ENCODE results near the gene NME4. TPM values are rescaled to one million over a fixed set of nuclear protein-coding genes. Genes with fewer than 3 reads are reported as not detected.
A peak's percentile ranks its signal among the peaks of the same experiment; 100 is the strongest.

The NME4 gene
- total RNA-seq, 1 donor from 2014 or later: 50.3 TPM

DNA sequence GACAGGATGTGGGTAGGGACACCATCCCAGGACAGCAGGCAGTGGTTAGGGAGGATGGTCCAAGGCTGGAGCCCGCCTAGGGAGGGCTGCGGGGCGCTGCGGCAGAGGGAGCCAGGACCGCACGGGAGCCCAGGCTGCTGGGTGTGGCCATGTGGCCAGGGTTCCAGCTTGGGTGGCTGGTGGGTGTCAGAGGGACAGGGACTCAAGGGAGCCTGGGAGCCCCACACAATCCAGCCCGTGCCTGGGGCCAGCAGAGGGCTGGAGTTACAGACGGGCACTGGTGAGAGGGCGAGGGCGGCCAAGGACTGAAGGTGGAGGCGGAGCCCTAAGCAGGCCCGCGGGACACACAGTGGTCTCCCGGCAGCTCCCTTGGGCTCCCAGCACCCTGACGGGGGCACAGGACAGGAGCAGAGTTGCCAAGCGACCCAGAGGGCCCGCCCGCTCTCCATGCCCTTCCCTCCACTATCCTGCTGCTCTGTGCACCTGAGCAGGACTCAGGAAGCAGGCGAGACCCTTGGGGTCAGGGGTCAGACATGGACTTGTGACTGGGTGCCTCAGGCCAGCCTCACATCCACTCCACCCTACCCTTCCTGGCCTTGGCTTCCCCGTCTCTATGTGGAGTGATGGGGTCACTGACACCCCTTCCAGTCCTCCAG is 33.8 kb upstream of the NME4 start:
- no peak for DNase-seq (ENCODE audit: low read depth)

DNA sequence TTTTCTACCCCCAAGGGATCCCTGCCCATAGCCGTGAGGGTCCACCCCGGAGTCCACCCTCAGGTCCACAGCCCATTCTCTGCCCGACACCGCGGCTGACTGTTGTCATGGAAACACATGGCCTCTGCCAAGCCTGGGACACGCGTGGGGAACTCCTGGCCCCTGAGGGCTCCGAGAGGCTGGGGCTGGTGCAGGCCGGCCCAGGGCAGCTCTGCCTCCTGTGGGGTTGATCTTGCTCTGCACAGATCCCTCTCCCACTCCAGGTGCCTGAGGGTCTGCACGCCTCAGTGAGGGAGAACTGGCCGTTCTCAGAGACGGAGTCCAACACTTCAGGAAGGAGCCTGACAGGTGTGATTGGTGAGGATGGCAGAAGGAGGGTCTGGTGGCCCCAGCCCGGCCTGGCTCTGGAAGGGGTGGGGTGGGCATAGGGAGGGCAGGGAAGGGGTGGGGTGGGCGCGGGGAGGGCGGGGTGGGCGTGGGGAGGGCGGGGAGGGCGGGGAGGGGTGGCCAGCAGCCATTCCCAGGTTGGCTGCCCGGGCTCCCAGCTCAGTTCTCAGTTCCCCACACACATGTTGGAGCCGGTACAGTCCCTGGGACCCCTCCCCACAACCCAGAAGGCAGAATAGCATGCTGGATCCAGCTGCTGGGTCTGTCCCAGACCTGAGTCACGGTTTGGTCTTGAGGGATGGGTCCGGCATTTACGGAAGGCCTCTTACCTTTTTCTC is 33.1 kb upstream of the NME4 start:
- no peak for DNase-seq (ENCODE audit: low read depth)

DNA sequence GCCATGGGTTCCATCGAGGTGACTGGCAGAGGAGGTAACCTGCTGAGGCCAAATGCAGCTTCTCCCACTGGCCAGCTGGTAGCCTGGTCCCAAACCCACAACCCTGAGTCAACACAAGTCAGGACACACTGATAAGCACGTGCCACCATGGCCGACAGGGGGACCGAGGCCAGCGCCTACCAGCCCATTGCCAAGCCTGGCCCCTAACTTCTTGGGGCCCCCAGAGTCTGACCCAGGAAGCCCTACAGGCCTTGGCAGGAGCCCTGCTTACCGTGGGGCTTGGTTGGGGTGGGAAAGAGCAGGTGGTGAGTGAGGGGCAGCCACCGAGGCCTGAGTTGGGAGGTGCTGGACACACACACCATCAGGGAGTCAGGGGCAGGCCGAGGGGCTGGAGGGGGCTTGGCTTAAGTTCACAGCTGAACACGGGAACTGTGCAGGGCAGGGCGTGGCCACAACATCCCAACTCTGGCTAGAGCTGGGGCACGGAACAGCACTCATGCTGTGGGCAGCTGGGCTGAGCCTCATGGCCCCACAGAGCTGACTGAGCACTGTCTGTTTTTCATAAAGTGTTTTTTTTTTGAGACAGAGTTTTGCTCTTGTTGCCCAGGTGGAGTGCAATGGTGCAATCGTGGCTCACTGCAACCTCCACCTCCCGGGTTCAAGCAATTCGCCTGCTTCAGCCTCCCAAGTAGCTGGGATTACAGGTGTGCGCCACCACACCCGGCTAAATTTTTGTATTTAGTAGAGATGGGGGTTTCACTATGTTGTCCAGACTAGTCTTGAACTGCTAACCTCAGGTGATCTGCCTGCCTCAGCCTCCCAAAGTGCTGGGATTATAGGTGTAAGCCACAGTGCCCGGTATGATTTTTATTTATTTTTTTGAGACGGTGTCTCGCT is 32.2 kb upstream of the NME4 start:
- no peak for DNase-seq (ENCODE audit: low read depth)

DNA sequence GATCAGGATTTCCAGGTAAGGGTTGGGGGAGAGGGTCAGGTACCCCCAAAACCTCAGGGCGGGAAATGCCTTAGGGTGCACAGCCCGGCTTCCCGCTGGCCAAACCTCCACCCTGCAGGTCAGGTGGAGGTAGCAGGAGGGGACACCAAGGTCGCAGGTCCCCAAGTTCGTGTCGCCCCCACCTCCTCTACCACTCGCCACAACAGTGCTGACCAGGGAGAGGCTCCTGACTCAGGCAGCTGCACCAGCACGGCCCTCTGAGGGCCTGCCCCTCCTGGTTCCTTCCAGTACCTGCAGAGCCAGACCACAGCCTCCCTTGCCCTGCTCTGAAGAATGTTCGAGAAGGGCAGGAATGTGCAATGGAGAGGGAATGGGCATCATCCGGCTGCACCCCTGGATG is 30.5 kb upstream of the NME4 start:
- no peak for DNase-seq (ENCODE audit: low read depth)

DNA sequence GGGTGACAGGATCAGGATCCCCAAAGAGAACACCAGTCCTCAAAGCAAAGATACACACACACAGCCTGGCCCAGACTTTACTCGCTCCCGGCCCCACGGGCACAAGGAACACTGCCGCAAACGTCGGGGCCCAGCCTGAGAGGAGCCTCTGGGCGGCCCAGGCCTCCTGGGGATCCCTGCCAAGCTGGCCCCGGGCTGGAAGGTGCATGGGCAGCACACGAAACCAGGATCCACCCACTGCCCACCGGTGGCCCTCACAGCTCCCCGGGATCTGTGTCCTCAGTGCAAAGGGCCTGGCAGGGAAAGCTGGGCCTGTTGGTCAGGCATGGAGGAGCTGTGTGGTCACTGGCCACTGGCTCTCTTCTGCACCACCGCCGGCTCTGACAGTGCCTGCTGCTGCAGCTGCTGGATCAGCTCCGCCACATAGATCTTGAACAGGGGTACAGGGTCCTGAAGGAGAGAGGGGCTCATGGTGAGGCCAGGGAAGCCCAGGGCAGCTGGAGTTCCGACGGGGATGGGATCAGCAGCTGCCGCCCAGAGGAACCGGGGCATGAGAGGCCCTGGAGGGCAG is 29.6 kb upstream of the NME4 start:
- no peak for DNase-seq (ENCODE audit: low read depth)

DNA sequence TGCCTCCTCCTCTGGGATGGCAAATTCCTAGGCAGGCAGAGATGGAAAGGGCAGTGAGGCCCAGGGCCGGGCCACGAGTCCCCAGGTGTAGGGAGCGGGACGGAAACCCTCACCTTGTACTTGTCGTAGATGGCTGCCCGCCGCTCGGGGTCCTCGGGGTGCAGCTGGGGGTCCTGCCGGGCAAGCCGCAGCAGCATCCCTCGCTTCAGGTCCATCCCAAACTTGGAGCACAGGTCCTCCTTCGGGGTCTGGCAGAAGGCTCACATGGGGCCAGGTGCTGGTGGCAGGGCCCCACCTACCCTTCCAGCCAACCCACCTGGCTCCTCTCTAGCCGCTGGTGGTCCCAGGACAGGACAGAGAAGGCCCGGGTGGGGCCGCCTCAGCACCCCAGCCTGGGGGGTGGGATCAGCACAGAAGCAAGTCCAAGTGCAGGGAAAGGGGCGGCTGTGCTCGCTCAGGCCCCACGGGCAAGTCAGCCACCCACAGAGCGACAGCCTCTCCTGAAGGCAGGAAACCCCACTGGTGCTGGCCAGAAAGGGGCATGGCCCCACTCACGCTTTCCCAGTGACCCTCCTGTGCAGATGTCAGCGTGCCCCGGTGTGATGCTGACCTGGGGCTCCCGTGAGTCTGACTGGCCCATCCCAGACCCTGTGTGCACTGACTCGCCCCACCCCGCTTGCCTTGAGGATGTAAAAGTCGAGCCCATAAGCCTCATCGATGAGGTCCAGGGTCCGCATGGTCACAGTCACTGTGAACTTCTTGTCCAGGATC is 28.4 kb upstream of the NME4 start:
- DNase-seq (ENCODE audit: low read depth): no peak

DNA sequence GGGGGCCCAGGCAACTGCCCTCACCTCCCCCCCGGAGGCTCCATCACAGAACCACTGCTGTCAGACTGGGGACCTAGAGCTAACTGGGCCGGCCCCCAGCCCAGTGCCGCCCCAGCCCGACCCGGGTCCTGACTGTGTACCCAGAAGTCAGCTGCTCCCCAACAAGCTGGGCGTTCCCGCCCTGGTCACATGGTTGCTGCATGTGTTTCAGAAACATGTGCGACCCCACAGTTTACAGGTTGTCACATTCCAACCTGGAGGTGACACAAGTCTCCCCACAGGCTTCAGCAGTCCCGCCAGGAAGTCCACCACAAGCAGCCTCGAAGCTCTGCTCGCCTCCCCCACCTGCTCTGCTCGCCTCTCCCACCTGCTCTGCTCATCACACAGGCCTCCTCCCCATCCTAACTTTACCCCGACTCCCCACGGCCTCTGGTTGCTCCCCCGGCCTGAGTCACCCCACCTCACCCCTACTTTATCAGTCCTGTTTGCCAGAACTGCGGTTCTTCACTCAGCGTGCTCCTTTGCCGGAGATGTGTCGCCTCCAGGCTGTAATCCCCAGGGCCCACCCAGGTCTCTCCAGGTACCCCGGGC is 27.6 kb upstream of the NME4 start:
- DNase-seq (ENCODE audit: low read depth): no peak

DNA sequence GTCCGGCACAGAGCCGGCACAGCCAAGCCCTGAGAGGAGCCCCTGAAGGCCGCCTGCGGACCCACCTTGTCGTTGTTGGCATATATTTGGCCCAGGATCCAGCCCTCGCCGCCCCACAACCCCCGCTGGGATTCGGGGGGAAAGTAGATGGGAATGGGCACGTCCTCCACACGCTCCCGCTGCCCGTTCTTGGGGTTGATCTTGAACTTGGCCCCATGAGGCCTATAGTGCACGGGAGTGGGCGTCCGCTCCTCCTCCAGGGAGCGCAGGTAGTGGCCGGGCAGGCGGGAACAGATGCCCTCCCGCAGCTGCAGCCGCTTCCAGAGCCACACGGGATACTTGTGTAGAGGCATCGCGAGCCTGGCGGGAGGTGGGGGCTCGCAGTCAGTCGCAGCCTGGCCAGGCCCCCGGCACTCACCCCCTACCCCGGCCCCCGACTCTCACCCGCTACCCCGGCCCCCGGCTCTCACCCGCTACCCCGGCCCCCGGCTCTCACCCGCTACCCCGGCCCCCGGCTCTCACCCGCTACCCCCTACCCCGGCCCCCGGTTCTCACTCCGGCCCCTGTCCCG is 27.0 kb upstream of the NME4 start:
- DNase-seq (ENCODE audit: low read depth): no peak

DNA sequence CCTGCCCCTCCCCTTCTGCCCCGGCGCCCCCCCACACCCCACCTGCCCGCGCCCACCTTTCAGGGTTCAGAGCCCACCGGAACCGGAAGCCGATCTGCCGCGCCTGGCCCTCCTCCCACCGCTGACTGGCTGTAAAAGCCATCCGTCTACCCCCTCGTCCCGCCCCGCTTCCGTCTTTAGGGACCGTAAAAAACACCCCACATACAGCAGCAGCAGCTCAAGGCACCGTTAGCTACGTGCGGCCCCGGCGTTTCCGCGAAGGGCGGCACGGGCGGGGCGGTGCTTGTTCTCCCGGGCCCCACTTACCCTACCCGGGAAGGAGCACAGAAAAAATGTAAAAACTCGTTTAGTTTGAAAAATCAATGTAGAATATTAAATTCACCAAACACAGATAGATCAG is 26.6 kb upstream of the NME4 start, which contains the start of gene MRPL28:
Gene MRPL28 (minus strand): TSS at position 96 of the 400 bp plus-strand sequence. CDS start 320 bp downstream, outside the sequence.
- DNase-seq (ENCODE audit: low read depth): peak; percentile 95

DNA sequence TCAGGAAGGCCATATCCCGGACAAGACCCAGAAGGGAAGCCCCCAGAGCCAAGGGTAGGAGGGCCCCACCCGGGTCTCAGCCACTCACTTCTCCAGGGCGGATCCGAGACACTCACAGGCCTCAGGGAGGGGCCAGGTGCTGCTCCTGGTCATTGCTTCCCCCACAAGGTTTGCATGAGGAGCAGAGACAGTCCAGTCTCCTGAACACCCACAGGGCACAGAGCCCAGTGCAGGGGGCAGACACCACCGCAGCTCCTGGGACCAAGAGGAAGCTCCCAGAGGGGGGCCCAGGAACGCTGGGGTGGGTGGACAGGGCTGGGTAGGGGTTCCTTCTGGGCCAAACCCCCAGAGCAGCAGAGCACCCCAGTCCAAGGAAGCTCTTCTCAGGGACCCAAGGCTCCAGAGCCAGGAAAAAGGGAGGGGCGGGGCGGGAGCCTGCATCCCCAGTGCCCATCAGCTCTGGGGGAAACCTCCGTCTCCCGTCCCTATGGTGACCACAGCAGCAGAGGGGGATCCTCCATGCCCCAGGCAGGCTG is 26.0 kb upstream of the NME4 start:
- no peak for DNase-seq (ENCODE audit: low read depth)

DNA sequence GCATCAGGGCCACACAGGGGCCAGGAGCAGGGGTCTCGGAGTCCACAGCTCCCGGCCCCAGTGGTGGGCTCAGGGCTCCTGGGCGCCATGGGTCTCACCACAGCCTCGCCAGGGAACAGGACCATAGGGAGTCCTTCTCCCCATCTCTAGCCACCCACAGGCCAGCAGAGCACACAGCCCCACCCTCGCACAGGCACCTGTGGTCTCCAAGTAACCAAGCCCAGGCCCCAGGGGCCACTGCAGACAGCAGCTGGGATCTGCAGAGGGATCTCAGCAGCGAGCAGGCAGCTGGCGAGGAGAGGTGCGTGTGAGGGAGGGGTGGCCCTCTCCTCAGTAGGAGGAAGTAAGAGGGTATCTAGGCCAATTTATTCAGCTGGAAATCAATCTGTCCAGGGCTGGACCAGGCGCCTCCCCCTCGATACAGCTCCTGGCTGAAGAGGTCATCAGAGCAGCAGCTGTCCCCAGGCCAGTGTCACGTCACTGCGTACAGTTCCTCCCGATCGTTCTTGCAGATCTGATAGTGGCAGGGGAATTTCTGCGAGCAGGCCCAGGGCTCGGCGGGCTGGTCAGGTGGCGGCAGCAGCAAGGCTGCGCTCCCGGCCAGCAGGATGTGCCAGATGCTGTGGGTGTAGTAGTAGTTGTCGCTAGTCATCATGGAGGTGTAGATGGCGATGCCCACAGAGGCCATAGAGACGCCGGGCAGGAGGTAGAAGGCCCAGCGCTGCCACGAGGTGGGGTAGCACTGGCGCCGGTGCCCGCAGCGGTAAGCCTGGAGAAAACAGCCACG is 25.3 kb upstream of the NME4 start:
- no peak for DNase-seq (ENCODE audit: low read depth)

DNA sequence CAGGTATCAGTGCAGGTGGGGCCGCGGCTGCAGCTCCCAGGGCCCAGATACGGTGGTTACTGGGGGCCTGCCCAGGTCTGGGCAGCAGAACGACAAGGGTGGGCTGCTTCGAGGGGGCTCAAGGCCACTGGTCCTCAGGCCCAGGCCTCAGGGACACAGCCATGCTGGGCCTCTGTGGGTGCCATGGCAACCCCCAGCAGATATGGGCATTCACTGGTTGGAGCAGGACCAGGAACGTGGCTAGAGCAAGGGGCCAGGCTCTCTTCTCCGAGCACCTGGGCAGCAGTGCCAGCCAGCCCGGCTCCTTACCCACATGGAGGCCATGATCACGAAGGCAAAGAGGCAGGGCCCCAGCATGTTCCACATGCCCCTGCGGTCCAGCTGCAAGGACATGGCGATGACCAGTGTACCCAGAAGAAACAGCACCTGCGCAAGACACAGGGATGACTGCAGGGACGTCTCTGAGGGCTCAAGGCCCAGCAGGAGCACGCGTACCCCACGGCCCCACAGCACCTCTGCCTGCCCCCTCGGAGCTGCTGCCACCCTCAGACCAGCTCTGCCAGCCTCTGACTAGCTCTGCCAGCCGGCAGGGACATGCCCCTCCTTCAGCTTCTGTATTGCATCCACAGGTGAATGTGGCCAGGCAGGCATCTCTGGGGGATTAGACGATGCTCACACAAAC is 24.6 kb upstream of the NME4 start:
- DNase-seq (ENCODE audit: low read depth): no peak

DNA sequence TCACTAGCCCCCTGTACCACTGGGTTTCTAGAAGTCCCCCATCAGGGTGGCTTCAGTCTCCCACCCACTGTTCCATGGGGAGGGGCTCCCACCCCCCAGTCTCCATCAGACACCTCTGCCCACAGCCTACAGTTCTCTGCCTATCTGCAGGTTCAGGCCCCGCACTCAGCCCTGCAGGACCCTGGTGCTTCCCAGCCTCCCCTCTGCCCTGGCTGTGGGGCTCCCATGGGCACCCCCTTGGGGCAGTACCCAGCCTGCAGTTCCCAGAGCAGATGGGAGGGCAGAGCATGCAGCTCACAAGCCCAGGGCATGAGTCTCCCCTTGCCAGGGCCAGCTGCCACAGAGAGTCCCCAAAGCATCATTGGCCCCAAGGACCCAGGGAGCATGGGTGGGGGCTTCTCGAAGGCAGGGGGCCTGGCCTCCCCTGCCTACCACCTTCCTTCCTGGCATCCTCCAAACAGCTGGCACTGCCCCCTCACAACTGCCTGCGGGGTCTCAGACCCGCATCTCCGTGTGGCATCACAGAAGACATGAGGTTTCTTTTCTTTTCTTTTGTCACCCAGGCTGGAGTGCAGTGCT is 23.9 kb upstream of the NME4 start:
- no peak for DNase-seq (ENCODE audit: low read depth)

DNA sequence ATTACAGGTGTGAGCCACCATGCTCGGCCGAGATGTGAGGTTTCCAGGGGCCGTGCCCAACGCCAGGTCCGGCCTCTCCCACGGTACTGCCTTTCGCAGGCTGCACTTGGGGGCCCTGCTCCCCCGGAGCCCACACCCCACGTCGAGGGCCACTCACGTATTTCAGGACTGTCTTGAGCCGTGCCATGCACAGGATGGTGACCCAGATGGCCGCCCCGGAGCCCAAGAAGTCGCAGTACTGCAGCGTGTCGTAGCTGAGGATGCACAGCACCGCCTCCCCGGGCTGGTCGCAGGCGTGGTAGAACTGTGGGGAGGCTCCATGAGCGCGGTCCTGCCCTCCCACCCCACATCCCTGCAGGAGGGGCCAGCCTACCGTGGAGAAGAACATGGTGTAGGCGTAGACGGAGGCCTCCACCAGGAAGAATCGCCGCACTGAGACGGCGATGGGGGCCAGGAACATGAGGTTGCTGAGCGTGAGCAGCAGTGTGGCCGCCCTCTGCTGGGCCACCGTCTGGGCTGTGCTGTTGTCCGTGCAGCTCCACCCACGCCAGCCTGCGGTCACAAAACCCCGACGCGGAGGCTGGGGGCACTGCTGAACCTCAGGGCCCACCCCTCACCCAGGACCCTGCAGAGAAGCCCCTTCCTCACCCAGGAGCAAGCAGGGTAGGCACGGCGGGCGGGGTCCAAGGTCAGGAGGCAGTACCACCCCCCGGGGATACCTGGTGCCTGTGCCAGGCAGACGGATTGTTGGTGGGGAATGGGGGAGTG is 23.0 kb upstream of the NME4 start:
- DNase-seq (ENCODE audit: low read depth): no peak

DNA sequence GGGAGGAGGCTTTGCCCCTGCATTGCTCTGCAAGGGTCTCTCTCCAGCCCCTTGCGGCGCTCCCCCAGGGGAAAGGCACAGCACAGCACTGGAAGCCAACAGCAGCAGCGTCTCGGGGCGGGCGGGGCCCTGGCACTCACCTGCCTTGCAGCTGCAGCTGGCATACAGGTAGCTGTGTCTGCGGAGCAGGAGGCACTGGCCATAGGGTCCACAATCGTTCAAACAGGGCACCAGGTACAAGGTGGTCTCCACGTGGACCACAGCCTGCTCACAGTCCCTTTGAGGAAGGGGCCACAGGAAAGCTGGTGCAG is 22.4 kb upstream of the NME4 start:
- DNase-seq (ENCODE audit: low read depth): no peak

DNA sequence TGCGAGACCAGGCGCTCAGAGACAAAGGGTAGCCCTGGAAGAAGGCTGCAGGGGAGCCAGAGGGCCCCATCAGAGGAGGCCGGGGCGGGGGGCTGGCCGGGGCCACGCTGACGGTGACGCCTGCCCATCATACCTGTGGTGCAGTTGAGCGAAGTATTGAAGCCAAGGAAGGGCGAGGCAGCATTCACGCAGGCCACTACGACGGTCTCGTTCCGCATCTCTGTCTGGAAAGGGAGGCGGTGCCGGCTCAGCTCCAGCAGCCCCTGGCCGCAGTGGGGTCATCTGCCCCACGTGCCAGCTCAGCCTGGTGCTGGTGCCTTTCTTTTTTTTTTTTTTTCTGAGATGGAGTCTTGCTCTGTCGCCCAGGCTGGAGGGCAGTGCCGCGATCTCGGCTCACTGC is 21.8 kb upstream of the NME4 start:
- DNase-seq (ENCODE audit: low read depth): no peak
